ENCODE data around the gene SCGB3A1. TPM values are rescaled to one million over a fixed set of nuclear protein-coding genes. Genes with fewer than 3 reads are reported as not detected.

The SCGB3A1 gene
- total RNA-seq, 3 donors from 2014 or later, result not detected

GRCh38 chr5:180623411-180623834 is 32.1 kb upstream of the SCGB3A1 start:
- DNase-seq, result no peak
- Histone ChIP-seq H3K4me3 (no peak overlapping the region), H3K4me1 (ENCODE audit: low read depth) (no peaks in the 10 kb centered on the region), H3K9me3 (no peaks in the 10 kb centered on the region), H3K36me3 (ENCODE audit: low read depth) (no peaks in the 10 kb centered on the region)
- intact Hi-C loops (cut with DNase I, micrococcal nuclease), result no loop called here
- TF ChIP-seq CTCF (IDR thresholded peaks at IDR 0.05), result no peak
- no peak for ATAC-seq

- no peaks in the 10 kb centered on the region for H3K9me3 ChIP-seq
- H3K4me1 ChIP-seq (ENCODE audit: low read depth), result no peaks in the 10 kb centered on the region
- no peak for TF ChIP-seq CTCF (IDR thresholded peaks at IDR 0.05)
- ATAC-seq, result no peak
- H3K4me3 ChIP-seq, result no peak overlapping the region
- no peak for DNase-seq
- intact Hi-C loops (cut with DNase I, micrococcal nuclease), result no loop called here
- H3K36me3 ChIP-seq (ENCODE audit: low read depth), result no peaks in the 10 kb centered on the region
Measured at GRCh38 chr5:180622910-180623309, 31.6 kb upstream of the SCGB3A1 start.

- intact Hi-C loops (cut with DNase I, micrococcal nuclease), result no loop called here
- no peak for ATAC-seq
- TF ChIP-seq CTCF (IDR thresholded peaks at IDR 0.05), result no peak
Measured at GRCh38 chr5:180621311-180621710, 30.0 kb upstream of the SCGB3A1 start.

GRCh38 chr5:180620014-180620413 is 28.7 kb upstream of the SCGB3A1 start:
- no peak for TF ChIP-seq CTCF (IDR thresholded peaks at IDR 0.05)
- ATAC-seq, result no peak
- H3K9me3 ChIP-seq, result no peaks in the 10 kb centered on the region
- DNase-seq, result no peak
- no peaks in the 10 kb centered on the region for H3K4me1 ChIP-seq (ENCODE audit: low read depth)
- intact Hi-C loops (cut with DNase I, micrococcal nuclease), result no loop called here
- no peaks in the 10 kb centered on the region for H3K36me3 ChIP-seq (ENCODE audit: low read depth)
- no peak overlapping the region for H3K4me3 ChIP-seq

More at GRCh38 chr5:180621311-180621710, 30.0 kb upstream of the SCGB3A1 start:
- no peak for DNase-seq
- no peaks in the 10 kb centered on the region for H3K36me3 ChIP-seq (ENCODE audit: low read depth)
- no peak overlapping the region for H3K4me3 ChIP-seq
- no peaks in the 10 kb centered on the region for H3K4me1 ChIP-seq (ENCODE audit: low read depth)
- no peaks in the 10 kb centered on the region for H3K9me3 ChIP-seq

- intact Hi-C loops (cut with DNase I, micrococcal nuclease), result no loop called here
- DNase-seq (no peak), ATAC-seq (no peak)
- H3K9me3 ChIP-seq, result no peaks in the 10 kb centered on the region
- H3K4me1 ChIP-seq (ENCODE audit: low read depth), result no peaks in the 10 kb centered on the region
- no peak overlapping the region for H3K4me3 ChIP-seq
- TF ChIP-seq CTCF (IDR thresholded peaks at IDR 0.05), result no peak
- no peaks in the 10 kb centered on the region for H3K36me3 ChIP-seq (ENCODE audit: low read depth)
Measured at GRCh38 chr5:180619563-180619915, 28.2 kb upstream of the SCGB3A1 start.
